ENCODE measurements around the gene KIRREL1.

Gene KIRREL1

DNA sequence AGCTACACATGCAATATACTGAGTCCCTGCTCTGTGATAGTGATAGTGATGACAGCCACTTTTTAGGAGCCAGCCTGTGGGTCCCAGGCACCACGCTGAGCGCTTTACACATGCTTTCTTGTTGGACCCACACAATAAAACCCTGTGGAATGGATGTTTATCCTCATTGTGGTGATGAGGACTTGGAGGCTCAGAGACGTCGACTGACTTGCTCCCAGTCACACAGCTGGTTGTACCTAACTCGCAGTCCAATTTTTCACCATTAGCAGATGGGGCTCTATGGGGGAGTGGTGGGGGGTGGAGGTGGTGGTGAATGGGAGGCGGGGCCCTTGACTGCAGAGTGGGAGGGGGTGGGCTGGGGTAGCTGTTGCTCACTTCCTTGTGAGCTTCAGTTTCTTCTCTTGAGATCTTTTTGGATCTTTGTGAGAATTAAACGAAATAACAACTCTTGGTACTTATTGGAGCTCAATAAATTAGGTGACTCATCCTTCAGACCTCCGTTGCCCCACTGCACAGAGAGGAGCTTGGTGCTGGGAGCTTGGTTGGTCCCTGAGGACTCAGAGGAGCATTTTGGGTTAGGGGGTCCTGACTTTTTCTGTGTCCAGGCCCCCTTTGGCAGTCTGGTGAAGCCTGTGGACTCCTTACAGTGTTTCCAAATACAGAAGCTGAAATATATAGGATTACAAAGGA, 125.4 kb downstream of the KIRREL1 start:
- no peak for TF ChIP-seq OSR1 (CRISPR knock-in tag; IDR thresholded peaks at IDR 0.05)
- TF ChIP-seq, protein P1, sequence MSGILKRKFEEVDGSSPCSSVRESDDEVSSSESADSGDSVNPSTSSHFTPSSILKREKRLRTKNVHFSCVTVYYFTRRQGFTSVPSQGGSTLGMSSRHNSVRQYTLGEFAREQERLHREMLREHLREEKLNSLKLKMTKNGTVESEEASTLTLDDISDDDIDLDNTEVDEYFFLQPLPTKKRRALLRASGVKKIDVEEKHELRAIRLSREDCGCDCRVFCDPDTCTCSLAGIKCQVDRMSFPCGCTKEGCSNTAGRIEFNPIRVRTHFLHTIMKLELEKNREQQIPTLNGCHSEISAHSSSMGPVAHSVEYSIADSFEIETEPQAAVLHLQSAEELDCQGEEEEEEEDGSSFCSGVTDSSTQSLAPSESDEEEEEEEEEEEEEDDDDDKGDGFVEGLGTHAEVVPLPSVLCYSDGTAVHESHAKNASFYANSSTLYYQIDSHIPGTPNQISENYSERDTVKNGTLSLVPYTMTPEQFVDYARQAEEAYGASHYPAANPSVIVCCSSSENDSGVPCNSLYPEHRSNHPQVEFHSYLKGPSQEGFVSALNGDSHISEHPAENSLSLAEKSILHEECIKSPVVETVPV (CRISPR knock-in tag; IDR thresholded peaks at IDR 0.05): no peak
- no peak for TF ChIP-seq CSDC2 (CRISPR knock-in tag; IDR thresholded peaks at IDR 0.05)
- TF ChIP-seq, protein P2, sequence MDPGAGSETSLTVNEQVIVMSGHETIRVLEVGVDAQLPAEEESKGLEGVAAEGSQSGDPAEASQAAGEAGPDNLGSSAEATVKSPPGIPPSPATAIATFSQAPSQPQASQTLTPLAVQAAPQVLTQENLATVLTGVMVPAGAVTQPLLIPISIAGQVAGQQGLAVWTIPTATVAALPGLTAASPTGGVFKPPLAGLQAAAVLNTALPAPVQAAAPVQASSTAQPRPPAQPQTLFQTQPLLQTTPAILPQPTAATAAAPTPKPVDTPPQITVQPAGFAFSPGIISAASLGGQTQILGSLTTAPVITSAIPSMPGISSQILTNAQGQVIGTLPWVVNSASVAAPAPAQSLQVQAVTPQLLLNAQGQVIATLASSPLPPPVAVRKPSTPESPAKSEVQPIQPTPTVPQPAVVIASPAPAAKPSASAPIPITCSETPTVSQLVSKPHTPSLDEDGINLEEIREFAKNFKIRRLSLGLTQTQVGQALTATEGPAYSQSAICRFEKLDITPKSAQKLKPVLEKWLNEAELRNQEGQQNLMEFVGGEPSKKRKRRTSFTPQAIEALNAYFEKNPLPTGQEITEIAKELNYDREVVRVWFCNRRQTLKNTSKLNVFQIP (CRISPR knock-in tag; IDR thresholded peaks at IDR 0.05; ENCODE audit: borderline replicate concordance, low read depth): no peak
- TF ChIP-seq PATZ1 (CRISPR knock-in tag; IDR thresholded peaks at IDR 0.05; ENCODE audit: borderline replicate concordance): no peak
- TF ChIP-seq ISL1 (CRISPR knock-in tag; IDR thresholded peaks at IDR 0.05): no peak
- no peak for TF ChIP-seq ARNTL (CRISPR knock-in tag; IDR thresholded peaks at IDR 0.05; ENCODE audit: borderline replicate concordance, low read depth)
- no peak for TF ChIP-seq BACH2 (CRISPR knock-in tag; IDR thresholded peaks at IDR 0.05; ENCODE audit: borderline replicate concordance)
- TF ChIP-seq, protein P3, sequence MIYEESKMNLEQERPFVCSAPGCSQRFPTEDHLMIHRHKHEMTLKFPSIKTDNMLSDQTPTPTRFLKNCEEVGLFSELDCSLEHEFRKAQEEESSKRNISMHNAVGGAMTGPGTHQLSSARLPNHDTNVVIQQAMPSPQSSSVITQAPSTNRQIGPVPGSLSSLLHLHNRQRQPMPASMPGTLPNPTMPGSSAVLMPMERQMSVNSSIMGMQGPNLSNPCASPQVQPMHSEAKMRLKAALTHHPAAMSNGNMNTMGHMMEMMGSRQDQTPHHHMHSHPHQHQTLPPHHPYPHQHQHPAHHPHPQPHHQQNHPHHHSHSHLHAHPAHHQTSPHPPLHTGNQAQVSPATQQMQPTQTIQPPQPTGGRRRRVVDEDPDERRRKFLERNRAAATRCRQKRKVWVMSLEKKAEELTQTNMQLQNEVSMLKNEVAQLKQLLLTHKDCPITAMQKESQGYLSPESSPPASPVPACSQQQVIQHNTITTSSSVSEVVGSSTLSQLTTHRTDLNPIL (CRISPR knock-in tag; IDR thresholded peaks at IDR 0.05; ENCODE audit: low read depth): no peak
- no peak for TF ChIP-seq ZNF565 (CRISPR knock-in tag; conservative IDR thresholded peaks at IDR 0.05; ENCODE audit: low read depth)
- TF ChIP-seq ZNF70 (CRISPR knock-in tag; IDR thresholded peaks at IDR 0.05): no peak
- no peak for TF ChIP-seq SNAI2 (CRISPR knock-in tag; IDR thresholded peaks at IDR 0.05)
- TF ChIP-seq ESRRG (CRISPR knock-in tag; IDR thresholded peaks at IDR 0.05): no peak
- TF ChIP-seq GLIS3 (CRISPR knock-in tag; IDR thresholded peaks at IDR 0.05): no peak
- no peak for TF ChIP-seq PPARA (CRISPR knock-in tag; IDR thresholded peaks at IDR 0.05; ENCODE audit: borderline replicate concordance)
- no peak for TF ChIP-seq ZNF8 (CRISPR knock-in tag; IDR thresholded peaks at IDR 0.05)
- TF ChIP-seq, protein P4, sequence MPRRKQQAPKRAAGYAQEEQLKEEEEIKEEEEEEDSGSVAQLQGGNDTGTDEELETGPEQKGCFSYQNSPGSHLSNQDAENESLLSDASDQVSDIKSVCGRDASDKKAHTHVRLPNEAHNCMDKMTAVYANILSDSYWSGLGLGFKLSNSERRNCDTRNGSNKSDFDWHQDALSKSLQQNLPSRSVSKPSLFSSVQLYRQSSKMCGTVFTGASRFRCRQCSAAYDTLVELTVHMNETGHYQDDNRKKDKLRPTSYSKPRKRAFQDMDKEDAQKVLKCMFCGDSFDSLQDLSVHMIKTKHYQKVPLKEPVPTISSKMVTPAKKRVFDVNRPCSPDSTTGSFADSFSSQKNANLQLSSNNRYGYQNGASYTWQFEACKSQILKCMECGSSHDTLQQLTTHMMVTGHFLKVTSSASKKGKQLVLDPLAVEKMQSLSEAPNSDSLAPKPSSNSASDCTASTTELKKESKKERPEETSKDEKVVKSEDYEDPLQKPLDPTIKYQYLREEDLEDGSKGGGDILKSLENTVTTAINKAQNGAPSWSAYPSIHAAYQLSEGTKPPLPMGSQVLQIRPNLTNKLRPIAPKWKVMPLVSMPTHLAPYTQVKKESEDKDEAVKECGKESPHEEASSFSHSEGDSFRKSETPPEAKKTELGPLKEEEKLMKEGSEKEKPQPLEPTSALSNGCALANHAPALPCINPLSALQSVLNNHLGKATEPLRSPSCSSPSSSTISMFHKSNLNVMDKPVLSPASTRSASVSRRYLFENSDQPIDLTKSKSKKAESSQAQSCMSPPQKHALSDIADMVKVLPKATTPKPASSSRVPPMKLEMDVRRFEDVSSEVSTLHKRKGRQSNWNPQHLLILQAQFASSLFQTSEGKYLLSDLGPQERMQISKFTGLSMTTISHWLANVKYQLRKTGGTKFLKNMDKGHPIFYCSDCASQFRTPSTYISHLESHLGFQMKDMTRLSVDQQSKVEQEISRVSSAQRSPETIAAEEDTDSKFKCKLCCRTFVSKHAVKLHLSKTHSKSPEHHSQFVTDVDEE (CRISPR knock-in tag; IDR thresholded peaks at IDR 0.05): no peak
- TF ChIP-seq ZC3H10 (CRISPR knock-in tag; IDR thresholded peaks at IDR 0.05): no peak
- no peak for TF ChIP-seq ZFP3 (CRISPR knock-in tag; IDR thresholded peaks at IDR 0.05)

GRCh38 chr1:158119976-158120653, 126.7 kb downstream of the KIRREL1 start:
- ATAC-seq: no peak
- TF ChIP-seq TCF4 (CRISPR knock-in tag; IDR thresholded peaks at IDR 0.05; ENCODE audit: borderline replicate concordance) (no peak), BACH2 (CRISPR knock-in tag; IDR thresholded peaks at IDR 0.05; ENCODE audit: borderline replicate concordance) (no peak), PATZ1 (CRISPR knock-in tag; IDR thresholded peaks at IDR 0.05; ENCODE audit: borderline replicate concordance) (no peak)

More for the DNA sequence above, 125.4 kb downstream of the KIRREL1 start:
- no peak for ATAC-seq
